GM15510 (cell line): ENCODE results near the gene BLTP1.

Experiments used
- POLR2A ChIP-seq: IDR thresholded peaks from 3 replicates; pipeline ENCODE4 v1.6.1; 2011; ENCODE audit warnings: borderline replicate concordance; ENCODE audit not compliant: insufficient read length; ENCODE audit errors: extremely low read depth

Gene BLTP1

GRCh38 chr4:122151982-122152710 lies at the start of gene BLTP1:
Gene BLTP1, plus strand, starts transcription at chr4:122152331. Its CDS starts 18,317 bp downstream, at chr4:122170648.
- peak; percentile 84 for TF ChIP-seq POLR2A

DNA sequence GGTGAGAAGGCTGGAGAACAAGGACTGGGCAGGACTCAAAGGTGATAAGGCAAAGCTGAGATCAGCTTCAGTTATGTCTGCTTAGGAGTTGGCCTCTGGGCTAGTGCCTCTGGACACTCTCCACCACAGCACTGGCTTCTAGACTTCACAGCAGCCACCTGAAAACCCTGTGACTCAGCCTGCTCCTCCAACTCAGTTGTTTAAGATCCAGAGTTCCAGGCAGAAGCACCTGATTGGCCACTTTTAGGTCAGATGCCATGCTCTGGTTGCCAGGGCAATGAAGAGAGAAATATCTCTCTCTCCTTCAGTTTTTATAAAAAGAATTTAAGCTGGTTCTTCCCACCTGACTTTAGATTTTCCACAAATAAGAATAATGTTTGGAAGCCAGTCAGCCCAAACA lies 47.9 kb upstream of the BLTP1 start:
- TF ChIP-seq POLR2A, result no peak

GRCh38 chr4:122107680-122108079 lies 44.5 kb upstream of the BLTP1 start:
- no peak for TF ChIP-seq POLR2A

DNA sequence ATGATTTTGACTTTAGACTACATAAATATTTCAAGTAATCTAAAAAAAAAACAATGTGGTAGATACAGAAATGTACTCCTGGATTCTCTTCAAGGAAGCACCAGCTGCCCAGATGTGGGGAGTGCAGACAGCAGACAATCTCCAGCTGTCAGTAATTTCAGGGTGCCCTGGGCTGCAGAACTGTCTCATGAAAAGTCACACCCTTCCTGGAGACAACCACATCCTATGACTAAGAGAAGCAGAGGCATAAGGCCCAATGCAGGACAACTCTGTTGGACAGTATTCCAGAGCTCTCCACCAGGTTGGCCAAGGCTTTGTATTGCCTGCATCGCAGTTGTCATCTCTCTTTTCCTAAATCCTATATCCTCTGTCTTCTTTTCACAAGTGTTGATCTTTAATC lies 34.4 kb upstream of the BLTP1 start:
- no peak for TF ChIP-seq POLR2A

DNA sequence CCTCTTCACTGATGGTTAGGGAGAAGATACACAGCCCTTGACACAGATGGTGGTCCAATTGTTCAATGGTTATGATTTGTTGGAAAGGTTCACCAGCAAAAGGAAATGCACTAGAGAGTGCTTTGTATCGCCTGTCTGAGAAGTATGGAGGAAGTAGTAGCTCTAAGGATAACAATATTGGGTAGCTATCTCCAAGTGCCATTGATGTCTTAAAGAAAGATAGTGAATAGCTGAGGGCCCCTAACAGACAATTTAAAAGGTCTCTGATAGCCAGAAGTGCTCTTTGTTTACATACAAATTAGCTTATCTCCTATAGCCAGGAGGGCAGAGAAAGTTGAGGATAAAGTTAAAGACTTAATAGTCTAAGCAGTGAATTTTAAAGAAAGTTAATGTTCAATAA lies 33.9 kb upstream of the BLTP1 start:
- TF ChIP-seq POLR2A, result no peak

DNA sequence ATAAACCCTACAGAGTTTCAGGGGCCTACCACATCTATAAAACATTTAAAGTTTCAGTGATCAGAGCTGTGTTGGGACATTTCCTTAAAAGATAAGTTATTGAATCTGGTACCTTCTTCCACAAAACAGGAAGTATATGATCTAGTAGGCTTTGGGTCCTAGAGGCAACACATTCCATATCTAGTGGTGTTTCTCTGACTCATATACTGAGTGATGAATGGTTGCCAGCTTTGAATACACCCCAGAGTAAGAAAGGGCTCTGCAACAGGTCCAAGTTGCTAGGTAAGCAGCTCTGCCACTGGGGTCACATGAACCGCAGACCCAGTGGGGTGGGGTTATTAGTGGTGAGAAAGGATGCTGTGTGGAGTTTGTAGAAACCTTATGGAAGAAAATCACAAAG lies 32.4 kb upstream of the BLTP1 start:
- TF ChIP-seq POLR2A, result no peak

GRCh38 chr4:122121593-122121992 lies 30.5 kb upstream of the BLTP1 start:
- TF ChIP-seq POLR2A, result no peak

DNA sequence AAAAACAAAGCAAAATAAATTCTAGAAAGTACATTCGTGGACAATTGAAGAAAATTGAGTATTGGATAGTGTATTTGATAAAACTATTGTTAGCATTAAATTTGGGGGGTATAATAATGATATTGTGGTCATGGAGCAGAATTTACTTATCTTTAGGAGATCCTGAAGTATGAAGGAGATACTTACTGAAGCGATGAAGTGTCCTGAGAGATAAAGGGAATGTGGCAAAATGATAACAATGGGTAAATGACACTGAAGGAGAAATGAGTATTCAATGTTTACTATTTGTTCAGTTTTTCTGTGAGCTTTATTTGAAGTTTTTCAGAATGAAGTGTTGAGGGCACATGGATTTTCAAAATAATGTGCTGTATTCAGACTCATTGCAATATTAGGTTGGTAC lies 30.0 kb upstream of the BLTP1 start:
- no peak for TF ChIP-seq POLR2A

DNA sequence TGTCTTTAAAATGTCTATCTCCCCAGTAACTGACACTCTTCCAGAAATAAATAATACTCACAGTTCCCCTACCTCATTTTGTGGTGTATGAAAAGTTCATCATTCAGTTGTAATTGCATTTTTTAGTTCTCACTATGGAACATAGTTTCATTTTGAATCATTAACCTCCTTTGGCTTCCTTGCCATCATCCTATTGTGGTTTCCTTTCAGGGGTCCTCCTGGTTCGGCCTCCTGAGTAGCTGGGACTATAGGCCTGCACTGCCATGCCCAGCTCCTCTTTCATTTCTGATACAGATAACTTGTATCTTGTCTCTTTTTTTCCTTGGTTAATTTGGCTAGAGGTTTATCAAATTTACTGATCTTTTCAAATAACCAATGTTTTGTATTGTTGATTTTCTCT lies 23.1 kb upstream of the BLTP1 start:
- TF ChIP-seq POLR2A, result no peak

GRCh38 chr4:122131562-122132157 lies 20.5 kb upstream of the BLTP1 start:
- no peak for TF ChIP-seq POLR2A

DNA sequence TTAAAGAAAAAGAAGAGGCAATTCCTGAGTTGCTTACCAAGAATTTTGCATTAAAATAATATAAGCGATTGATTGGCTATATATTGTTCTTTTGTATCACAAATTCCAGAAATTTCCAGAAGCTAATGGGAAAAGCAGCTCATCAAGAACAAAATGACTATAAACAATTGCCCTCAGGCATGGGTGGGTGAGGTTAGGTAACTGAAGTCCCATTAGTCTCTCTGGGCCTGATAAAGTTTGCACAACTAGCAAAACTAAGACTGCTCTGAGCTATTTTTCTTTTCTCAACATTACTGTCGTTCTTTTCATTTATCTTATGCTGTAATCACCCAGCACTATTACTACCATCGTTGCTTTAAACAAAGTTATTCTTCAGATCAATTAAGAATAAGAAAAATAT lies 19.2 kb upstream of the BLTP1 start:
- TF ChIP-seq POLR2A, result no peak

DNA sequence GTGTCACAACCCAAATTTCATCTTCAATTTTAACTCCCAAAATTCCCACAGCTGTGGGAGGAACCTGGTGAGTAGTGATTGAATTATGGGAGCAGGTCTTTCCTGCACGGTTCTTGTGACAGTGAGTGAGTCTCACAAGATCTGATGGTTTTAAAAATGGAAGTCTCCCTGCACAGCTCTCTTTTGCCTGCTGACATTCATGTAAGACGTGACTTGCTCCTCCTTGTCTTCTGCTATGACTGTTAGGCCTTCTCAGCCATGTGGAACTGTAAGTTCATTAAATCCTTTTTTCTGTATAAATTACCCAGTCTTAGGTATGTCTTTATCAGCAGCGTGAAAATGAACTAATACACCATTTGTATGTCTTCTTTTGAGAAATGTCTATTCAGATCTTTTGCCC lies 13.0 kb upstream of the BLTP1 start:
- TF ChIP-seq POLR2A, result no peak

GRCh38 chr4:122140834-122141233 lies 11.3 kb upstream of the BLTP1 start:
- no peak for TF ChIP-seq POLR2A

- TF ChIP-seq POLR2A, result no peak
Observed at GRCh38 chr4:122142687-122143086, 9.4 kb upstream of the BLTP1 start.

DNA sequence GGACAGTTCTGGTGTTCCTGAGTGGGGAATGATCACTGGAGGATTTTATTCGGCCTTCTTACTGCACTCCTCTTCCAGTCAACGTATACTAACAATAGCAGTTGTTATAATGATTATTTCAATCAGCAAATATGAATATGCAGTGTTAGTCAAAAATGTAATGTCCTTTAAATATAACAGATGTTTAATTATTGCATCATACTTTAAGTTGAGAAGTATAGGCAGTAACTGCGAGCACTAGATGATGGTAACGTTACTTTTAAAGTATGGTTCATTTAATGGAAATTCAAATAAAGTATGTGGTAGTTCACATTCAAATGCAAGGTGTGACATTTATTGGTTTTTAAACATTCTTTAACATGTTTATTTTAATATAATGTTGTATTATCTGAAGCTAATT lies 5.5 kb upstream of the BLTP1 start:
- no peak for TF ChIP-seq POLR2A

- no peak for TF ChIP-seq POLR2A
Observed at GRCh38 chr4:122150931-122151330, 1.2 kb upstream of the BLTP1 start.
